Endothelial cell of umbilical vein (primary cell): ENCODE measurements around the gene MGLL. TPM values are rescaled to one million over a fixed set of nuclear protein-coding genes. Genes with fewer than 3 reads are reported as not detected.

ENCODE experiments used
- BruUV-seq: library from RNA; stranded (reverse); fragments of 400-500 nt; replicated peaks from 2 replicates; lab custom pipeline; 2021; lab: Mats Ljungman, UMichigan
- CTCF ChIA-PET: fragments of 300-600, 350-600 bp; sonication (Branson Sonifier 250); formaldehyde crosslinking; loops from one replicate; lab custom pipeline; 2021; ENCODE audit warnings: antibody characterized with exemption, inconsistent platforms; lab: Charles Lee
- POLR2A ChIA-PET: fragments of 300-600, 350-600 bp; sonication (Branson Sonifier 250); formaldehyde crosslinking; loops from one replicate; lab custom pipeline; 2021; ENCODE audit warnings: antibody characterized with exemption, inconsistent platforms; lab: Charles Lee
- DNase-seq: peaks from one replicate; pipeline ENCODE4 v3.0.0-alpha.2; 2011; ENCODE audit warnings: low read depth, low spot score
- FAIRE-seq: peaks from 2 replicates; lab custom pipeline; 2011; peaks lifted over from hg19 to GRCh38; lab: Jason Lieb, UNC
- H2AFZ ChIP-seq: 2 replicates; pipeline ENCODE4 v1.6.0; 2012; ENCODE audit warnings: low read depth, low read length, control low read depth, inconsistent platforms
- H3K27ac ChIP-seq: 2 replicates; pipeline ENCODE4 v1.5.1; 2011; ENCODE audit warnings: low read depth, mild to moderate bottlenecking, control low read depth, low read length, moderate library complexity; ENCODE audit not compliant: insufficient read depth
- H3K27me3 ChIP-seq, 2 experiments: 2 replicates each; pipeline versions ENCODE4 v1.6.0 to v1.6.1; 2011; ENCODE audit warnings: low read length in 2 of 2, mixed read lengths in 1 of 2; ENCODE audit not compliant: control insufficient read depth in 2 of 2, insufficient read depth in 2 of 2
- H3K36me3 ChIP-seq, 2 experiments: 2 replicates in 1 of 2; 3 replicates in 1 of 2; pipeline ENCODE4 v1.5.1; 2011; ENCODE audit warnings: low read length in 2 of 2, mild to moderate bottlenecking in 1 of 2, moderate library complexity in 1 of 2; ENCODE audit not compliant: control insufficient read depth in 2 of 2, insufficient read depth in 2 of 2; ENCODE audit errors: extremely low read depth in 1 of 2
- H3K4me1 ChIP-seq: 3 replicates; pipeline ENCODE4 v1.5.1; 2011; ENCODE audit warnings: mild to moderate bottlenecking, low read length; ENCODE audit not compliant: control insufficient read depth, insufficient read depth; ENCODE audit errors: extremely low read depth
- H3K4me2 ChIP-seq: 2 replicates; pipeline ENCODE4 v1.6.1; 2011; ENCODE audit warnings: low read length, control low read depth, mixed read lengths; ENCODE audit not compliant: insufficient read depth
- H3K4me3 ChIP-seq, 3 experiments: fragments of 200-600 bp in 1 of 3; sonication (generic), shearing (Covaris generic) in 1 of 3; replicated peaks in 1 of 3; 2 replicates each; pipeline ENCODE4 v1.5.1; 2011 to 2016; ENCODE audit warnings: control low read depth in 3 of 3, low read length in 3 of 3, mild to moderate bottlenecking in 2 of 3, inconsistent platforms in 1 of 3, low read depth in 1 of 3, moderate library complexity in 1 of 3; ENCODE audit not compliant: insufficient read depth in 1 of 3
- H3K79me2 ChIP-seq: 2 replicates; pipeline ENCODE4 v1.6.0; 2012; ENCODE audit warnings: low read length, inconsistent platforms; ENCODE audit not compliant: control insufficient read depth, insufficient read depth
- H3K9ac ChIP-seq: replicated peaks from 2 replicates; pipeline ENCODE3; 2011; ENCODE audit warnings: low read length, control low read depth; ENCODE audit not compliant: insufficient read depth; ENCODE audit errors: extremely low read depth
- H3K9me1 ChIP-seq: replicated peaks from 3 replicates; pipeline ENCODE4 v1.6.0; 2011; ENCODE audit warnings: mild to moderate bottlenecking, low read length; ENCODE audit not compliant: control insufficient read depth, insufficient read depth; ENCODE audit errors: extremely low read depth
- H3K9me3 ChIP-seq: replicated peaks from 2 replicates; pipeline ENCODE4 v1.5.1; 2012; ENCODE audit warnings: low read length, inconsistent platforms; ENCODE audit not compliant: control insufficient read depth, insufficient read depth
- H4K20me1 ChIP-seq: replicated peaks from 2 replicates; pipeline ENCODE3; 2011; ENCODE audit warnings: mild to moderate bottlenecking, low read length; ENCODE audit not compliant: control insufficient read depth, insufficient read depth; ENCODE audit errors: extremely low read depth
- CTCF ChIP-seq, 2 donors: IDR thresholded peaks; 1 replicate in 1 of 2; 2 replicates in 1 of 2; pipeline ENCODE4 v1.5.1; 2011; ENCODE audit warnings: low read length in 2 of 2, mild to moderate bottlenecking in 2 of 2, moderate library complexity in 2 of 2, control low read depth in 1 of 2, inconsistent platforms in 1 of 2, low read depth in 1 of 2; ENCODE audit not compliant: insufficient read depth in 1 of 2; ENCODE audit errors: extremely low read depth in 1 of 2
- EZH2 ChIP-seq: IDR thresholded peaks from 2 replicates; pipeline ENCODE4 v1.6.1; 2012; ENCODE audit warnings: borderline replicate concordance, low read depth, mild to moderate bottlenecking, moderate library complexity, low read length, inconsistent platforms; ENCODE audit not compliant: severe bottlenecking
- FOS ChIP-seq: IDR thresholded peaks from 2 replicates; pipeline ENCODE4 v1.6.1; 2011; ENCODE audit warnings: mild to moderate bottlenecking, low read length, moderate library complexity, borderline replicate concordance; ENCODE audit not compliant: insufficient read depth
- JUN ChIP-seq: IDR thresholded peaks from 2 replicates; pipeline ENCODE4 v1.6.1; 2011; ENCODE audit warnings: borderline replicate concordance, low read depth; ENCODE audit not compliant: insufficient read length, insufficient read depth
- POLR2A ChIP-seq: IDR thresholded peaks from 2 replicates; pipeline ENCODE4 v1.6.1; 2012; ENCODE audit warnings: low read depth, mild to moderate bottlenecking, control low read depth, low read length
- dilution Hi-C: fragments of 300-500 bp; cut with MboI; formaldehyde crosslinking; loops from one replicate; pipeline ENCODE4 v1.15.0; 2019; ENCODE audit warnings: low sequenced_read_pairs; ENCODE audit not compliant: extremely low pct_ligation_motif_present
- intact Hi-C: fragments of 100-400 bp; cut with micrococcal nuclease; formaldehyde crosslinking; loops from one replicate; pipeline ENCODE4 v1.10.0; 2022
- polyA plus RNA-seq, 4 experiments: library from polyadenylated mRNA; depleted of rRNA in 3 of 4; stranded (reverse) in 3 of 4; unstranded in 1 of 4; fragments of >200 nt; gene quantifications; 2 replicates each; pipeline versions ENCODE4 v1.2.1 to v1.2.3, GENCODE V29; 2011 to 2012; ENCODE audit warnings: missing spikeins in 1 of 4
- total RNA-seq: library from RNA; stranded (reverse); gene quantifications from 2 replicates; pipeline ENCODE4 v1.2.3, GENCODE V29; 2021
- TF ChIP-seq, protein P1 (sequence below): IDR thresholded peaks from 2 replicates; pipeline ENCODE4 v1.6.1; 2011; ENCODE audit not compliant: insufficient read depth, insufficient read length

Gene MGLL
- total and polyA plus RNA-seq, 2 donors (not counting 3 experiments of a cell fraction or from before 2014, with no cell fraction given) = 30.7 to 60.2 TPM

GRCh38 chr3:127860211-127860696, 37.9 kb upstream of the MGLL start:
- Histone ChIP-seq H2AFZ (no peak overlapping the region), H3K4me2 (no peak overlapping the region), H4K20me1 (no peaks in the 10 kb centered on the region), H3K79me2 (no peaks in the 10 kb centered on the region), H3K4me3 (no peak overlapping the region), H3K27ac (no peak overlapping the region), H3K27me3 (peaks cover 2 to 4% of the 10 kb centered on the region in 2 experiments), H3K9me3 (no peaks in the 10 kb centered on the region), H3K4me1 (no peaks in the 10 kb centered on the region), H3K9me1 (no peaks in the 10 kb centered on the region), H3K36me3 (no peaks in the 10 kb centered on the region), H3K9ac (no peak overlapping the region)
- DNase-seq (no peak), FAIRE-seq (no peak)
- ChIA-PET CTCF (interaction anchor here (0.9 kb wide), 1 partner anchor 10 kb away, joined by 4 read pairs; no protein-coding TSS in a partner anchor), POLR2A (no interaction called here)
- TF ChIP-seq EZH2 (no peak), CTCF (IDR thresholded peaks at IDR 0.05; ENCODE audit: extremely low read depth in 1 of 2, insufficient read depth in 1 of 2, low read depth in 1 of 2, low read length in 2 of 2) (no peak), JUN (no peak), FOS (no peak), POLR2A (no peak)
- TF ChIP-seq, protein P1, sequence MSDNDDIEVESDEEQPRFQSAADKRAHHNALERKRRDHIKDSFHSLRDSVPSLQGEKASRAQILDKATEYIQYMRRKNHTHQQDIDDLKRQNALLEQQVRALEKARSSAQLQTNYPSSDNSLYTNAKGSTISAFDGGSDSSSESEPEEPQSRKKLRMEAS = no peak
- dilution Hi-C loops = no loop called here
- intact Hi-C loops = no loop called here
- no TSS peak for BruUV-seq
